ENCODE data around the gene NR5A2.
"Not testable (repeated sequence)": the region's sequence is repeated elsewhere in the genome, so short reads cannot be mapped to it uniquely, and the experiment has no call there.

NR5A2 gene

DNA sequence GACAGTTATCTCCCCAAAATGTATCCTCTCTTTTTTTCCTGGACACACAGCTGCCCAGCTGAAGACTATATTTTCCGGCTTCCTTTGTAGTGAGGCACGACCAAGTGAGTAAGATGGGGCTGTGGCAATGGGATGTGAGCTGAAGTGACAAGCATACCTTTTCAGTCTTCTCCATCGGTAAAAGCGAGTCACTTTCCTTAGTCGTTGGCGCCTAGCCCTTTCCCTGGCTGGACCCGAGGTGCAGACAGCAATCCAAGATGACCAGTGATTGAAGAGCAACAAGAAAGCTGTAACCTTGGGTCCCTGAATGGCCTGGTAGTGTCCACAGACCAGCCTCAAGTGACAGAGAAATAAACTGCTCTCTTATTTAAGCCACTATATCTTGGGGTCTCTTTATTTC lies 155.2 kb downstream of the NR5A2 start:
- no peak for DNase-seq
- no peak for TF ChIP-seq GATA1 (IDR thresholded peaks at IDR 0.05; ENCODE audit: low read depth, low read length)
- no peak for TF ChIP-seq POLR2A (IDR thresholded peaks at IDR 0.05; ENCODE audit: low read length)

- no peak for DNase-seq
- TF ChIP-seq GATA1 (IDR thresholded peaks at IDR 0.05; ENCODE audit: low read depth, low read length) (no peak), POLR2A (IDR thresholded peaks at IDR 0.05; ENCODE audit: low read length) (no peak)
These were observed 156.1 kb downstream of the NR5A2 start for GRCh38 chr1:200183637-200184036.

GRCh38 chr1:200184196-200184595 lies 156.7 kb downstream of the NR5A2 start:
- TF ChIP-seq POLR2A (IDR thresholded peaks at IDR 0.05; ENCODE audit: low read length) (no peak), GATA1 (IDR thresholded peaks at IDR 0.05; ENCODE audit: low read depth, low read length) (no peak)
- DNase-seq = peak in 1 of 2 experiments; percentile 3

DNA sequence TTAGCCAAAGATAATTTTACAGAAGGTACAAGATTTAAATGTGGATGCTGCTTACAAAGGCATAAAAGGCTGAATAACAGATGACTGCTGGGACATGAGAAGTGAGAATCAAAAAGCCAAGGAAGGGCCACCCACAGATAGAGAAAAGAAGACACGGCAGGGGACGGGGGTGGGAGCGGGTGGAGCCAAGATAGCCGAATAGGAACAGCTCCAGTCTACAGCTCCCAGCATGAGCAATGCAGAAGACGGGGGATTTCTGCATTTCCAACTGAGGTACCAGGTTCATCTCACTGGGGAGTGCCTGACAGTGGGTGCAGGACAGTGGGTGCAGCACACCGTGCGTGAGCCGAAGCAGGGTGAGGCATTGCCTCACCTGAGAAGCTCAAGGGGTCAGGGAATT lies 157.7 kb downstream of the NR5A2 start:
- DNase-seq = not testable (repeated sequence)

GRCh38 chr1:200187332-200187731 lies 159.8 kb downstream of the NR5A2 start:
- DNase-seq = not testable (repeated sequence)

GRCh38 chr1:200191993-200192392 lies 164.5 kb downstream of the NR5A2 start:
- DNase-seq = no peak
- TF ChIP-seq POLR2A (IDR thresholded peaks at IDR 0.05; ENCODE audit: low read length) (no peak), GATA1 (IDR thresholded peaks at IDR 0.05; ENCODE audit: low read depth, low read length) (no peak)

DNA sequence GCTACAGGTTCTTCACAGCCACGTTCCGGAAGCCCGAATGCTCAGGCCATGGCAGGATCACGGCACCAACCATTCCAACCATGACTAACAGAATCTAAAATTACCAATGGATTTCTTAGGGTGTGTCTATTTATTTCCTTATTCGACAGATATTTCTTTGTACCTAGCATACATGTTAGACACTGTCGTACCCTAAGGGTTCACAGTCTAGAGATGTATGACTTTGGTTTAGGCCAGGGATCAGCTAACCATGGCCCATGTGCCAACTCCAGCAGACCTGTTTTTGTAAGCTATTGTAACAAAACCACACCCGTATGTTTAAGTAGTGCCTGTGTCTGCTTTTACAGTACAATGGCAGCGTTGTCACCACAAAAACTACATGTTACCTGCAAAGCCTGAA lies 167.0 kb downstream of the NR5A2 start:
- DNase-seq = no peak
- no peak for TF ChIP-seq GATA1 (IDR thresholded peaks at IDR 0.05; ENCODE audit: low read depth, low read length)
- no peak for TF ChIP-seq POLR2A (IDR thresholded peaks at IDR 0.05; ENCODE audit: low read length)

- TF ChIP-seq POLR2A (IDR thresholded peaks at IDR 0.05; ENCODE audit: low read length) (no peak), GATA1 (IDR thresholded peaks at IDR 0.05; ENCODE audit: low read depth, low read length) (no peak)
- no peak for DNase-seq
These were observed 170.7 kb downstream of the NR5A2 start for GRCh38 chr1:200198236-200198635.

- TF ChIP-seq GATA1 (IDR thresholded peaks at IDR 0.05; ENCODE audit: low read depth, low read length) = no peak
- no peak for TF ChIP-seq POLR2A (IDR thresholded peaks at IDR 0.05; ENCODE audit: low read length)
- DNase-seq = no peak
These were observed 177.9 kb downstream of the NR5A2 start for GRCh38 chr1:200205216-200205995.

GRCh38 chr1:200206340-200206739 lies 178.8 kb downstream of the NR5A2 start:
- no peak for DNase-seq
- no peak for TF ChIP-seq GATA1 (IDR thresholded peaks at IDR 0.05; ENCODE audit: low read depth, low read length)
- TF ChIP-seq POLR2A (IDR thresholded peaks at IDR 0.05; ENCODE audit: low read length) = no peak

DNA sequence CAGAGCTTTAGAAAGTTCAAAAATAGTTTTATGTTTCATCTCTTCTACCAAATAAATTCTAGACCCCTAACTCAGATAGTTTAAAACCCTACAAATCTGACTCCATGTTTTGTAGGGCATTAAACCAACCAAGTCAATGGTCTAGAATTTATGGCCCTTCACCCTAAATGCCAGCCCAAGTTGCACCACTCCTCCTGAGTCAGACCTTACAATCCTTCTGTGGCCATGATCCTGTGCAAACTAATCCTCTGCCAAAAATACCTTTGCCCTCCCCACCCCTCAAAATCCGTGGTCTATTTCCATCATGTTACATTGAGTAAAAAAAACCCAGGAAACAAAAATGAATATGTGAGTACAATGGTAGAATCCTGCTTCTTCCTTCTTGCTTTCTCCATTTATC lies 179.3 kb downstream of the NR5A2 start:
- TF ChIP-seq GATA1 (IDR thresholded peaks at IDR 0.05; ENCODE audit: low read depth, low read length) (no peak), POLR2A (IDR thresholded peaks at IDR 0.05; ENCODE audit: low read length) (no peak)
- no peak for DNase-seq

- TF ChIP-seq POLR2A (IDR thresholded peaks at IDR 0.05; ENCODE audit: low read length) (no peak), GATA1 (IDR thresholded peaks at IDR 0.05; ENCODE audit: low read depth, low read length) (no peak)
- DNase-seq = no peak
These were observed 180.2 kb downstream of the NR5A2 start for GRCh38 chr1:200207711-200208126.

GRCh38 chr1:200211157-200211556 lies 183.6 kb downstream of the NR5A2 start:
- no peak for DNase-seq
- TF ChIP-seq GATA1 (IDR thresholded peaks at IDR 0.05; ENCODE audit: low read depth, low read length) (no peak), POLR2A (IDR thresholded peaks at IDR 0.05; ENCODE audit: low read length) (no peak)

DNA sequence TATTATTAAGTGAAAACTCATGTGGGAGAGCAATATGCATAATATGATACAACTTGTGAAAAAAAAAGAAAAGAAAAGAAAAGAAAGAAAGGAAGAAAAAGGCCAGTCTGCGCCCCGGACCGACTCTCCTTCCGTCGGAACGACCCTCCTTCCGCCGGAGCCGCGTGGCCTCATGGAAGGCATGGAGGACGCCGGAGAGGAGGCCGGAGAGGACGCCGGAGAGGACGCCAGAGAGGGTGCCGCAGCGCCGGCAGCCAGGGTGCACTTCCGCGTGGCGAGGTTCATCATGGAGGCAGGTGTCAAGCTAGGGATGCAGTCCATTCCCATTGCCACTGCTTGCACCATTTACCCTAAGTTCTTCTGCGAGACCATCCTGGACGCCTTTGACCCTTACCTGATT lies 185.9 kb downstream of the NR5A2 start:
- DNase-seq = no peak
- TF ChIP-seq GATA1 (IDR thresholded peaks at IDR 0.05; ENCODE audit: low read depth, low read length) (no peak), POLR2A (IDR thresholded peaks at IDR 0.05; ENCODE audit: low read length) (no peak)

DNA sequence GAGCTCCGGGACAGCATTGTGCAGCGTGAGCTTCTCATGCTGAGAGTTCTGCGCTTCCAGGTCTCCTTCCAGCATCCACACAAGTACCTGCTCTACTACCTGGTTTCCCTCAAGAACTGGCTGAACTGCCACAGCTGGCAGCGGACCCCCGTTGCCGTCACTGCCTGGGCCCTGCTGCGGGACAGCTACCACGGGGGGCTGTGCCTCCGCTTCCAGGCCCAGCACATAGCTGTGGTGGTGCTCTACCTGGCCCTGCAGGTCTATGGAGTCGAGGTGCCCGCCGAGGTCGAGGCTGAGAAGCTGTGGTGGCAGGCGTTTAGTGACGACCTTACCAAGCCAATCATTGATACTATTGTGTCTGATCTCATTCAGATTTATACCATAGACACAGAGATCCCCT lies 186.4 kb downstream of the NR5A2 start:
- TF ChIP-seq POLR2A (IDR thresholded peaks at IDR 0.05; ENCODE audit: low read length) (no peak), GATA1 (IDR thresholded peaks at IDR 0.05; ENCODE audit: low read depth, low read length) (no peak)
- DNase-seq = no peak

GRCh38 chr1:200215350-200215749 lies 187.8 kb downstream of the NR5A2 start:
- TF ChIP-seq GATA1 (IDR thresholded peaks at IDR 0.05; ENCODE audit: low read depth, low read length) (no peak), POLR2A (IDR thresholded peaks at IDR 0.05; ENCODE audit: low read length) (no peak)
- DNase-seq = no peak
